Middle frontal gyrus (tissue), 1 donor: Measurements from ENCODE around the gene KATNBL1.
A peak's percentile ranks its signal among the peaks of the same experiment; 100 is the strongest.

ENCODE experiments used
- DNase-seq: peaks from one replicate; pipeline ENCODE4 v3.0.0-alpha.2; 2015; ENCODE audit warnings: low spot score; ENCODE audit errors: extremely low spot score

KATNBL1 gene

GRCh38 chr15:34116620-34117019 lies 93.3 kb downstream of the KATNBL1 start:
- DNase-seq: no peak

GRCh38 chr15:34114739-34115138 lies 95.2 kb downstream of the KATNBL1 start:
- no peak for DNase-seq

GRCh38 chr15:34114215-34114614 lies 95.7 kb downstream of the KATNBL1 start:
- no peak for DNase-seq

- DNase-seq: no peak
Observed at GRCh38 chr15:34111488-34111887, 98.4 kb downstream of the KATNBL1 start.

- DNase-seq: no peak
Observed at GRCh38 chr15:34109797-34110663, 99.9 kb downstream of the KATNBL1 start.

GRCh38 chr15:34107315-34107714 lies 102.6 kb downstream of the KATNBL1 start:
- DNase-seq: no peak

- DNase-seq: no peak
Observed at GRCh38 chr15:34106423-34106822, 103.5 kb downstream of the KATNBL1 start.

GRCh38 chr15:34102175-34102925 lies 107.5 kb downstream of the KATNBL1 start:
- DNase-seq: peak; percentile 7

GRCh38 chr15:34101366-34102174 lies 108.3 kb downstream of the KATNBL1 start, which contains the start of the genes EMC7 and PGBD4:
TSS of gene EMC7 (minus strand) at chr15:34101862. CDS start at chr15:34101839, 23 bp downstream.
TSS of gene PGBD4 (plus strand) at chr15:34102083. CDS start at chr15:34102532, 449 bp downstream.
- DNase-seq: peak; percentile 97

- DNase-seq: no peak
Observed at GRCh38 chr15:34099914-34100313, 110.0 kb downstream of the KATNBL1 start.
